ENCODE data around the gene ARHGEF40.

Gene ARHGEF40

GRCh38 chr14:21029917-21030316 is 40.2 kb upstream of the ARHGEF40 start, which contains the start of gene TPPP2:
Gene TPPP2 (plus strand): TSS chr14:21030217. CDS start chr14:21030582, 365 bp downstream.
- no peak within 1 kb of the TSS for H3K27ac ChIP-seq (ENCODE audit: low read depth, low read length)
- no peaks in the 10 kb centered on the region for H3K36me3 ChIP-seq (ENCODE audit: control insufficient read depth, insufficient read depth, low read length)
- peaks cover 16% of the 10 kb centered on the region for H3K4me1 ChIP-seq (ENCODE audit: control insufficient read depth, insufficient read depth, low read length)
- no peak within 1 kb of the TSS for H3K9ac ChIP-seq (ENCODE audit: low read length)
- H3K9me3 ChIP-seq (ENCODE audit: control insufficient read depth, insufficient read depth, low read depth, low read length): no peaks in the 10 kb centered on the region
- no peak within 1 kb of the TSS for H3K4me3 ChIP-seq (ENCODE audit: low read depth, low read length)
- H3K27me3 ChIP-seq (ENCODE audit: control insufficient read depth, insufficient read depth, low read length): peaks cover 3% of the 10 kb centered on the region; the same call in 1 of the 2 replicates

- Histone ChIP-seq H3K9me3 (ENCODE audit: control insufficient read depth, insufficient read depth, low read depth, low read length) (no peaks in the 10 kb centered on the region), H3K36me3 (ENCODE audit: control insufficient read depth, insufficient read depth, low read length) (no peaks in the 10 kb centered on the region), H3K9ac (ENCODE audit: low read length) (no peak overlapping the region), H3K27me3 (ENCODE audit: control insufficient read depth, insufficient read depth, low read length) (peaks cover 3% of the 10 kb centered on the region; the same call in 1 of the 2 replicates), H3K4me1 (ENCODE audit: control insufficient read depth, insufficient read depth, low read length) (peaks cover 16% of the 10 kb centered on the region), H3K4me3 (ENCODE audit: low read depth, low read length) (no peak overlapping the region), H3K27ac (ENCODE audit: low read depth, low read length) (no peak overlapping the region)
Observed at GRCh38 chr14:21030531-21030930, 39.6 kb upstream of the ARHGEF40 start.

- Histone ChIP-seq H3K9ac (ENCODE audit: low read length) (no peak overlapping the region), H3K27ac (ENCODE audit: low read depth, low read length) (no peak overlapping the region)
Observed at GRCh38 chr14:21032326-21033132, 37.6 kb upstream of the ARHGEF40 start.

DNA sequence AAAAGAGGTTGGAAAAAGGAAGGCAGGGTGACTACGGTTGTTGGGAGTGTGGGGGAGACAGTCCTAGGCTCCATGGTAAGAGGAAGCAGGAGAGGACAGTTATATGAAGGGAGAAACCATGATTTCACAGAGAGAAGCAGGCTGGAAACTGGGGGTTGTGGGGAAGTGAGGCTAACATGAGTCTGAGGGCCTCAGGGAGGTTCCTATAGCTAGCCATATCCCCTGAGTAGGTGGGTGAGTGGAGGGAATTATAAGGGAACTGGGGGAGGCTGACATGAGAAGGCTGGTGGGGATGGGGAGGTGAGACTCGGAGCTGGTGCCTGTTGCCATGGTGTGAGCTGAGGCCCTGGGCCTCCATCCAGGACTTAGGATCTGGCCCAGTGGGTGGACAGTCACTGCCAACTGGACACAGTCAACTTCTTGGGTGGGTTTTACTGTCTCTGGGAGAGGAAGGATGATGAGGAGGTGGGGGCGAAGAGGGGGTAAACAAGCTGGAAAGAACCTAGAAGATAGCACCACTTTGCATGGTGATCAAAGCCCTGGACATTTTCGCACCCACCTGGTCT is 36.9 kb upstream of the ARHGEF40 start:
- Histone ChIP-seq H3K27ac (ENCODE audit: low read depth, low read length) (no peak overlapping the region), H3K4me3 (ENCODE audit: low read depth, low read length) (no peak overlapping the region), H3K36me3 (ENCODE audit: control insufficient read depth, insufficient read depth, low read length) (no peaks in the 10 kb centered on the region), H3K4me1 (ENCODE audit: control insufficient read depth, insufficient read depth, low read length) (no peaks in the 10 kb centered on the region), H3K9me3 (ENCODE audit: control insufficient read depth, insufficient read depth, low read depth, low read length) (no peaks in the 10 kb centered on the region), H3K9ac (ENCODE audit: low read length) (no peak overlapping the region), H3K27me3 (ENCODE audit: control insufficient read depth, insufficient read depth, low read length) (peaks cover 5% of the 10 kb centered on the region; the same call in 1 of the 2 replicates)

More at GRCh38 chr14:21032326-21033132, 37.6 kb upstream of the ARHGEF40 start:
- H3K27me3 ChIP-seq (ENCODE audit: control insufficient read depth, insufficient read depth, low read length): peaks cover 5% of the 10 kb centered on the region; the same call in 1 of the 2 replicates
- H3K9me3 ChIP-seq (ENCODE audit: control insufficient read depth, insufficient read depth, low read depth, low read length): no peaks in the 10 kb centered on the region
- H3K4me1 ChIP-seq (ENCODE audit: control insufficient read depth, insufficient read depth, low read length): no peaks in the 10 kb centered on the region
- no peak overlapping the region for H3K4me3 ChIP-seq (ENCODE audit: low read depth, low read length)
- no peaks in the 10 kb centered on the region for H3K36me3 ChIP-seq (ENCODE audit: control insufficient read depth, insufficient read depth, low read length)

GRCh38 chr14:21034707-21035106 is 35.4 kb upstream of the ARHGEF40 start, which contains the start of gene RNASE13:
Gene RNASE13 (minus strand): TSS chr14:21034807. CDS start chr14:21034288, 519 bp downstream.
- Histone ChIP-seq H3K27ac (ENCODE audit: low read depth, low read length) (no peak within 1 kb of the TSS), H3K9ac (ENCODE audit: low read length) (no peak within 1 kb of the TSS), H3K36me3 (ENCODE audit: control insufficient read depth, insufficient read depth, low read length) (no peaks in the 10 kb centered on the region), H3K4me1 (ENCODE audit: control insufficient read depth, insufficient read depth, low read length) (peaks cover 14% of the 10 kb centered on the region), H3K27me3 (ENCODE audit: control insufficient read depth, insufficient read depth, low read length) (peaks cover 5% of the 10 kb centered on the region; the same call in 1 of the 2 replicates), H3K9me3 (ENCODE audit: control insufficient read depth, insufficient read depth, low read depth, low read length) (no peaks in the 10 kb centered on the region), H3K4me3 (ENCODE audit: low read depth, low read length) (no peak within 1 kb of the TSS)

GRCh38 chr14:21036751-21037150 is 33.4 kb upstream of the ARHGEF40 start:
- H3K9ac ChIP-seq (ENCODE audit: low read length): no peak overlapping the region
- H3K27ac ChIP-seq (ENCODE audit: low read depth, low read length): no peak overlapping the region
- H3K4me3 ChIP-seq (ENCODE audit: low read depth, low read length): no peak overlapping the region
- H3K4me1 ChIP-seq (ENCODE audit: control insufficient read depth, insufficient read depth, low read length): peaks cover 22% of the 10 kb centered on the region
- H3K9me3 ChIP-seq (ENCODE audit: control insufficient read depth, insufficient read depth, low read depth, low read length): no peaks in the 10 kb centered on the region
- H3K27me3 ChIP-seq (ENCODE audit: control insufficient read depth, insufficient read depth, low read length): 0 out of 2 replicates have a peak, but pooled peaks cover 5% of the 10 kb centered on the region
- no peaks in the 10 kb centered on the region for H3K36me3 ChIP-seq (ENCODE audit: control insufficient read depth, insufficient read depth, low read length)

- peaks cover 22% of the 10 kb centered on the region for H3K4me1 ChIP-seq (ENCODE audit: control insufficient read depth, insufficient read depth, low read length)
- H3K27ac ChIP-seq (ENCODE audit: low read depth, low read length): no peak overlapping the region
- 0 out of 2 replicates have a peak, but pooled peaks cover 4% of the 10 kb centered on the region for H3K27me3 ChIP-seq (ENCODE audit: control insufficient read depth, insufficient read depth, low read length)
- H3K36me3 ChIP-seq (ENCODE audit: control insufficient read depth, insufficient read depth, low read length): no peaks in the 10 kb centered on the region
- no peak overlapping the region for H3K9ac ChIP-seq (ENCODE audit: low read length)
- H3K4me3 ChIP-seq (ENCODE audit: low read depth, low read length): no peak overlapping the region
- H3K9me3 ChIP-seq (ENCODE audit: control insufficient read depth, insufficient read depth, low read depth, low read length): no peaks in the 10 kb centered on the region
Observed at GRCh38 chr14:21037156-21037555, 32.9 kb upstream of the ARHGEF40 start.

GRCh38 chr14:21038441-21039422 is 31.4 kb upstream of the ARHGEF40 start:
- H3K9me3 ChIP-seq (ENCODE audit: control insufficient read depth, insufficient read depth, low read depth, low read length): no peaks in the 10 kb centered on the region
- 0 out of 2 replicates have a peak, but pooled peaks cover 2% of the 10 kb centered on the region for H3K27me3 ChIP-seq (ENCODE audit: control insufficient read depth, insufficient read depth, low read length)
- peaks cover 22% of the 10 kb centered on the region for H3K4me1 ChIP-seq (ENCODE audit: control insufficient read depth, insufficient read depth, low read length)
- no peak overlapping the region for H3K27ac ChIP-seq (ENCODE audit: low read depth, low read length)
- no peaks in the 10 kb centered on the region for H3K36me3 ChIP-seq (ENCODE audit: control insufficient read depth, insufficient read depth, low read length)
- H3K4me3 ChIP-seq (ENCODE audit: low read depth, low read length): no peak overlapping the region
- H3K9ac ChIP-seq (ENCODE audit: low read length): no peak overlapping the region

- 0 out of 2 replicates have a peak, but pooled peaks cover 2% of the 10 kb centered on the region for H3K27me3 ChIP-seq (ENCODE audit: control insufficient read depth, insufficient read depth, low read length)
- no peak overlapping the region for H3K27ac ChIP-seq (ENCODE audit: low read depth, low read length)
- peaks cover 22% of the 10 kb centered on the region for H3K4me1 ChIP-seq (ENCODE audit: control insufficient read depth, insufficient read depth, low read length)
- no peak overlapping the region for H3K9ac ChIP-seq (ENCODE audit: low read length)
- no peaks in the 10 kb centered on the region for H3K36me3 ChIP-seq (ENCODE audit: control insufficient read depth, insufficient read depth, low read length)
- no peak overlapping the region for H3K4me3 ChIP-seq (ENCODE audit: low read depth, low read length)
- no peaks in the 10 kb centered on the region for H3K9me3 ChIP-seq (ENCODE audit: control insufficient read depth, insufficient read depth, low read depth, low read length)
Observed at GRCh38 chr14:21039585-21040369, 30.3 kb upstream of the ARHGEF40 start.
